OCI-LY7 (cell line): ENCODE measurements around the gene CYP11A1. TPM values are rescaled to one million over a fixed set of nuclear protein-coding genes. Genes with fewer than 3 reads are reported as not detected.

ENCODE experiments used
- BruUV-seq: library from RNA; stranded (reverse); fragments of 400-500 nt; replicated peaks from 2 replicates; lab custom pipeline; 2021; lab: Mats Ljungman, UMichigan
- CTCF ChIA-PET: fragments of 300-600 bp; sonication (Branson Sonifier 250); formaldehyde crosslinking; loops from one replicate; lab custom pipeline; 2022; ENCODE audit warnings: antibody characterized with exemption; ENCODE audit not compliant: unreplicated experiment; lab: Charles Lee
- POLR2A ChIA-PET: fragments of 300-600 bp; sonication (Branson Sonifier 250); formaldehyde crosslinking; loops from one replicate; lab custom pipeline; 2022; ENCODE audit warnings: antibody characterized with exemption; lab: Charles Lee
- DNase-seq: peaks from one replicate; pipeline ENCODE4 v3.0.0-alpha.2; 2015; ENCODE audit warnings: low spot score
- H2AFZ ChIP-seq: fragments of 200-600 bp; sonication (generic), shearing (Covaris generic); 2 replicates; pipeline ENCODE4 v1.6.1; 2014; ENCODE audit warnings: mild to moderate bottlenecking, antibody characterized with exemption, low read length, moderate library complexity
- H3K27ac ChIP-seq: fragments of 200-600 bp; sonication (generic); 2 replicates; pipeline ENCODE4 v1.5.1; 2014; ENCODE audit warnings: mixed run types, low read depth, mild to moderate bottlenecking, moderate library complexity, low read length, inconsistent platforms; ENCODE audit not compliant: poor library complexity, severe bottlenecking
- H3K36me3 ChIP-seq: fragments of 200-600 bp; sonication (generic); 2 replicates; pipeline ENCODE4 v1.6.1; 2014; ENCODE audit warnings: mild to moderate bottlenecking, antibody characterized with exemption, low read length, moderate library complexity, mixed read lengths; ENCODE audit not compliant: insufficient read depth
- H3K4me1 ChIP-seq: fragments of 200-600 bp; sonication (generic); 2 replicates; pipeline ENCODE4 v1.5.1; 2014; ENCODE audit warnings: mild to moderate bottlenecking, low read length; ENCODE audit not compliant: insufficient read depth, poor library complexity, severe bottlenecking
- H3K4me2 ChIP-seq: fragments of 200-600 bp; sonication (generic); 2 replicates; pipeline ENCODE4 v1.6.1; 2014; ENCODE audit warnings: mild to moderate bottlenecking, low read length
- H3K4me3 ChIP-seq: fragments of 200-600 bp; sonication (generic); 2 replicates; pipeline ENCODE4 v1.5.1; 2014; ENCODE audit warnings: mild to moderate bottlenecking, low read depth, low read length; ENCODE audit not compliant: poor library complexity, severe bottlenecking
- H3K79me2 ChIP-seq: fragments of 200-600 bp; sonication (generic); 2 replicates; pipeline ENCODE4 v1.6.1; 2016; ENCODE audit warnings: low read depth, mild to moderate bottlenecking, low read length, moderate library complexity, mixed read lengths; ENCODE audit not compliant: insufficient read depth
- H3K9me2 ChIP-seq: fragments of 200-600 bp; sonication (generic); 2 replicates; pipeline ENCODE4 v1.6.1; 2016; ENCODE audit warnings: mild to moderate bottlenecking, low read length, mixed read lengths; ENCODE audit not compliant: insufficient read depth
- H3K9me3 ChIP-seq: fragments of 200-600 bp; sonication (generic); 2 replicates; pipeline ENCODE4 v1.6.1; 2014; ENCODE audit warnings: mild to moderate bottlenecking, mixed run types, low read length, mixed read lengths
- H4K20me1 ChIP-seq: fragments of 200-600 bp; sonication (generic); 2 replicates; pipeline ENCODE4 v1.6.1; 2014; ENCODE audit warnings: mild to moderate bottlenecking, antibody characterized with exemption, low read length, moderate library complexity, mixed read lengths; ENCODE audit not compliant: insufficient read depth
- EZH2phosphoT487 ChIP-seq: fragments of 200-600 bp; sonication (generic); IDR thresholded peaks from 2 replicates; pipeline ENCODE4 v1.6.1; 2018; ENCODE audit warnings: low read depth, borderline replicate concordance, mild to moderate bottlenecking, mixed run types, antibody characterized with exemption, low read length, moderate library complexity, mixed read lengths
- intact Hi-C: fragments of 100-400 bp; cut with micrococcal nuclease; formaldehyde crosslinking; loops from one replicate; pipeline ENCODE4 v1.10.0; 2022; ENCODE audit not compliant: unreplicated experiment
- total RNA-seq, 2 experiments: library from RNA; depleted of rRNA in 1 of 2; stranded (reverse); fragments of >200 nt in 1 of 2; shearing (Covaris generic) in 1 of 2; gene quantifications; 2 replicates each; pipeline ENCODE4 v1.2.3, GENCODE V29; 2014 to 2022
- TF ChIP-seq, protein P1 (sequence below): fragments of 200-600 bp; sonication (generic); conservative IDR thresholded peaks from 2 replicates; pipeline ENCODE4 v1.5.1; 2014; ENCODE audit warnings: mild to moderate bottlenecking, antibody characterized with exemption, low read length, moderate library complexity, mixed read lengths

Gene CYP11A1
- total RNA-seq, 2 experiments from 2014 or later: not detected

DNA sequence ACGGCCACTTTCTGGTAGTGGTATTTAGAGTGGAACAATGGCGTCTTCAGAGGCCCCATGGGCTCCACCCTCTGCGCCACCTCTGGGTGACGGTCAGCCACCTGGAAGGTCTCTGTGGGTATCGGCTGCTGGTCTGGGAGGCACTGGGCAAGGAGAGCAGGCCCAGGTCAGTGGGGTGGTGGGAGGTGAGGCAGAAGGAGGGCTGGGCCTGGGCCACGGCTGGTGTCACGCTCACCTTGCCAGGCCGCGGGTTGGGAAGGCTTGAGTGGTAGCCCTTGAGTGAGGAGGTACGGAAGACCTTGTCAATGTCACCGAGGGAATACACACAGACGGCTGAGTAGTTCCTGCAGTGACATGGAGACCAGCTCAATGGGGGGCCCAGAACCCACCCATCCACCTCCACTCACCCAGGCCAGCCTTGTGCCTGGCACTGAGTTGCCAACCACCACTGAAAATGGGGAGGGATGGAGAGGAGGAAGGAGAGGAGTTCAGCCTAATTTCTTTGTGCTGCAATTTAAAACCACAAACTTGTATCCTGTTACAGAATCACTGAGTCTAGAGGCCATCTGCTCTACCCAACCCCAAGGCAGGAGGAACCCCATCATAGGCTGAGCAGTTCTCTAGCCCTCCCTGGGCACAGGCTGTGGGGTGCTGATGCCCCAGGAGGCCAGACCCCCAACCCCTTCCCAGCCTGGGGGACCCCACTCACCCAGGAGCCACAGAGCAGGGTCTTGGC, 47.3 kb upstream of the CYP11A1 start:
- no peak for DNase-seq
- H3K4me1 ChIP-seq: peaks cover 18% of the 10 kb centered on the region
- TF ChIP-seq, protein P1, sequence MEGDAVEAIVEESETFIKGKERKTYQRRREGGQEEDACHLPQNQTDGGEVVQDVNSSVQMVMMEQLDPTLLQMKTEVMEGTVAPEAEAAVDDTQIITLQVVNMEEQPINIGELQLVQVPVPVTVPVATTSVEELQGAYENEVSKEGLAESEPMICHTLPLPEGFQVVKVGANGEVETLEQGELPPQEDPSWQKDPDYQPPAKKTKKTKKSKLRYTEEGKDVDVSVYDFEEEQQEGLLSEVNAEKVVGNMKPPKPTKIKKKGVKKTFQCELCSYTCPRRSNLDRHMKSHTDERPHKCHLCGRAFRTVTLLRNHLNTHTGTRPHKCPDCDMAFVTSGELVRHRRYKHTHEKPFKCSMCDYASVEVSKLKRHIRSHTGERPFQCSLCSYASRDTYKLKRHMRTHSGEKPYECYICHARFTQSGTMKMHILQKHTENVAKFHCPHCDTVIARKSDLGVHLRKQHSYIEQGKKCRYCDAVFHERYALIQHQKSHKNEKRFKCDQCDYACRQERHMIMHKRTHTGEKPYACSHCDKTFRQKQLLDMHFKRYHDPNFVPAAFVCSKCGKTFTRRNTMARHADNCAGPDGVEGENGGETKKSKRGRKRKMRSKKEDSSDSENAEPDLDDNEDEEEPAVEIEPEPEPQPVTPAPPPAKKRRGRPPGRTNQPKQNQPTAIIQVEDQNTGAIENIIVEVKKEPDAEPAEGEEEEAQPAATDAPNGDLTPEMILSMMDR: no peak
- TF ChIP-seq EZH2phosphoT487: no peak
- no peak overlapping the region for H2AFZ ChIP-seq
- POLR2A ChIA-PET: no interaction called here
- no peaks in the 10 kb centered on the region for H3K36me3 ChIP-seq
- intact Hi-C loops: no loop called here
- no peaks in the 10 kb centered on the region for H3K79me2 ChIP-seq
- BruUV-seq: no TSS peak
- CTCF ChIA-PET: no interaction called here
- H3K27ac ChIP-seq: no peak overlapping the region
- H3K4me3 ChIP-seq: no peak overlapping the region
- H3K9me2 ChIP-seq: no peaks in the 10 kb centered on the region
- H3K9me3 ChIP-seq: no peaks in the 10 kb centered on the region
- no peak overlapping the region for H3K4me2 ChIP-seq
- H4K20me1 ChIP-seq: no peaks in the 10 kb centered on the region

DNA sequence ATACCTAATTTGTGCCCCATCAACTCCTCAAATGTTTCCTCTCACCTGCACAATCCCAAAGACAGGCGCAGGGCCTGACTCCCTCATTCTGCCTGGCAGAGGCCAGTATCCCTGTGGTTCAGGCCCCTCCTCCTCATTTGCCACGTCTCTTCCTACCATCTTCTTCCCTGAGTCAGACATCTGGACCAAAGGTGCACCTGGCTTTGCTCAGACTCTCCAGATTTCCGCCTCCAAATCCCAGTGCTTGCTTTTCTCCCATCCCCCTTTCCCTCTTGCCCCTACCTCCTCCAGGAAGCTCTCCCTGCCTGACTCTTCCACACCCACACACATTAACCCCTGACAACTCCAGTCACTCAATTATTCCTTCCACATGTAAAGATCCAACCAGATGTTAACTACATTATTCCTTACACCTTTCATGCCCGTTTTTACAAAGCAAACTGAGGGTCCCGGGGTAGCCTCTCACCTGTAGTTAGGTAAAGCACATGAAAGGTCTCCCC, 46.7 kb upstream of the CYP11A1 start:
- Histone ChIP-seq H3K4me3 (no peak overlapping the region), H2AFZ (no peak overlapping the region), H3K36me3 (no peaks in the 10 kb centered on the region), H3K4me2 (no peak overlapping the region), H3K9me3 (no peaks in the 10 kb centered on the region), H3K4me1 (peaks cover 18% of the 10 kb centered on the region), H3K79me2 (no peaks in the 10 kb centered on the region), H3K9me2 (no peaks in the 10 kb centered on the region), H4K20me1 (no peaks in the 10 kb centered on the region), H3K27ac (no peak overlapping the region)
- TF ChIP-seq EZH2phosphoT487: no peak
- TF ChIP-seq, protein P1: no peak
- no peak for DNase-seq
- intact Hi-C loops: no loop called here
- ChIA-PET POLR2A (no interaction called here), CTCF (no interaction called here)
- BruUV-seq: no TSS peak
